H1 (cell line): ENCODE measurements around the gene AASDH. TPM values are rescaled to one million over a fixed set of nuclear protein-coding genes. Genes with fewer than 3 reads are reported as not detected.

Experiments used
- CTCF ChIA-PET: fragments of 300-600 bp; sonication (Branson Sonifier 250); formaldehyde crosslinking; loops from one replicate; lab custom pipeline; 2021; ENCODE audit not compliant: partially characterized antibody; lab: Charles Lee
- POLR2A ChIA-PET: fragments of 300-600 bp; sonication (Branson Sonifier 250); formaldehyde crosslinking; loops from one replicate; lab custom pipeline; 2021; ENCODE audit warnings: inconsistent platforms; ENCODE audit not compliant: partially characterized antibody; lab: Charles Lee
- DNase-seq, 2 experiments: peaks; one replicate each; pipeline versions ENCODE4 v3.0.0 to v3.0.0-alpha.2; 2010 to 2022; ENCODE audit warnings: low spot score in 2 of 2, low read depth in 1 of 2, mixed read lengths in 1 of 2
- FAIRE-seq: peaks from 2 replicates; lab custom pipeline; 2011; peaks lifted over from hg19 to GRCh38; lab: Jason Lieb, UNC
- H2AFZ ChIP-seq: 2 replicates; pipeline ENCODE4 v1.8.1; 2012; ENCODE audit warnings: low read length, inconsistent platforms
- H2AK5ac ChIP-seq: 2 replicates; pipeline ENCODE4 v1.6.1; 2013; ENCODE audit warnings: low read depth, low read length
- H2BK120ac ChIP-seq: replicated peaks from 2 replicates; pipeline ENCODE3; 2013; ENCODE audit warnings: low read depth, low read length, inconsistent platforms
- H2BK12ac ChIP-seq: 2 replicates; pipeline ENCODE4 v1.6.1; 2013; ENCODE audit warnings: low read depth, low read length
- H2BK15ac ChIP-seq: 2 replicates; pipeline ENCODE4 v1.6.1; 2013; ENCODE audit warnings: low read length
- H2BK20ac ChIP-seq: 2 replicates; pipeline ENCODE4 v1.6.1; 2013; ENCODE audit warnings: low read length
- H2BK5ac ChIP-seq: 2 replicates; pipeline ENCODE4 v1.6.1; 2013; ENCODE audit warnings: low read depth, low read length
- H3K14ac ChIP-seq: 2 replicates; pipeline ENCODE4 v1.6.1; 2013; ENCODE audit warnings: inconsistent platforms; ENCODE audit not compliant: insufficient read length
- H3K18ac ChIP-seq: 2 replicates; pipeline ENCODE4 v1.6.1; 2013; ENCODE audit warnings: low read length; ENCODE audit errors: extremely low read depth
- H3K23ac ChIP-seq: 2 replicates; pipeline ENCODE4 v1.6.1; 2013; ENCODE audit warnings: inconsistent platforms; ENCODE audit not compliant: insufficient read length
- H3K23me2 ChIP-seq: 2 replicates; pipeline ENCODE4 v1.6.1; 2013; ENCODE audit warnings: low read depth, low read length
- H3K27ac ChIP-seq: 2 replicates; pipeline ENCODE4 v1.6.1; 2011; ENCODE audit warnings: low read depth, low read length, inconsistent platforms
- H3K27me3 ChIP-seq, 4 experiments: replicated peaks in 1 of 4; 1 replicate in 1 of 4; 2 replicates in 3 of 4; pipeline versions ENCODE4 v1.6.1 to v1.8.1; 2011 to 2013; ENCODE audit warnings: low read length in 3 of 4, mild to moderate bottlenecking in 3 of 4, inconsistent platforms in 2 of 4, mixed read lengths in 2 of 4, moderate library complexity in 1 of 4; ENCODE audit not compliant: control insufficient read depth in 3 of 4, insufficient read depth in 3 of 4; ENCODE audit errors: extremely low read depth in 1 of 4
- H3K36me3 ChIP-seq, 4 experiments: 2 replicates each; pipeline versions ENCODE4 v1.6.1 to v1.8.1; 2011 to 2013; ENCODE audit warnings: mild to moderate bottlenecking in 4 of 4, low read length in 3 of 4, moderate library complexity in 2 of 4, control low read depth in 1 of 4, inconsistent platforms in 1 of 4; ENCODE audit not compliant: insufficient read depth in 4 of 4, control insufficient read depth in 2 of 4
- H3K4ac ChIP-seq: replicated peaks from 2 replicates; pipeline ENCODE3; 2013; ENCODE audit warnings: low read length, low read depth, mixed read lengths, inconsistent platforms; ENCODE audit not compliant: insufficient read length
- H3K4me1 ChIP-seq, 4 experiments: replicated peaks in 1 of 4; 1 replicate in 1 of 4; 2 replicates in 3 of 4; pipeline versions ENCODE4 v1.6.1 to v1.8.1; 2011 to 2013; ENCODE audit warnings: low read length in 3 of 4, inconsistent platforms in 2 of 4, mixed read lengths in 1 of 4; ENCODE audit not compliant: insufficient read depth in 4 of 4, control insufficient read depth in 3 of 4
- H3K4me2 ChIP-seq, 2 experiments: 2 replicates each; pipeline versions ENCODE4 v1.6.1 to v1.8.1; 2011 to 2013; ENCODE audit warnings: low read depth in 2 of 2, low read length in 2 of 2, control low read depth in 1 of 2, inconsistent platforms in 1 of 2, mild to moderate bottlenecking in 1 of 2; ENCODE audit not compliant: insufficient read depth in 1 of 2
- H3K4me3 ChIP-seq, 4 experiments: fragments of 200-600, 300-600 bp in 1 of 4; sonication (generic), shearing (Covaris generic), sonication (Bioruptor Twin) in 1 of 4; 2 replicates each; pipeline versions ENCODE4 v1.5.1 to v1.8.1; 2011 to 2016; ENCODE audit warnings: low read length in 4 of 4, low read depth in 3 of 4, control low read depth in 2 of 4, inconsistent platforms in 2 of 4, mild to moderate bottlenecking in 2 of 4, mixed read lengths in 1 of 4, moderate library complexity in 1 of 4; ENCODE audit not compliant: insufficient read depth in 2 of 4; ENCODE audit errors: extremely low read depth in 1 of 4
- H3K56ac ChIP-seq: replicated peaks from 2 replicates; pipeline ENCODE3; 2013; ENCODE audit warnings: low read depth, mild to moderate bottlenecking, mixed read lengths, low read length, inconsistent platforms; ENCODE audit not compliant: insufficient read length
- H3K79me1 ChIP-seq: 2 replicates; pipeline ENCODE4 v1.6.1; 2013; ENCODE audit warnings: low read depth, low read length, control low read depth
- H3K79me2 ChIP-seq, 2 experiments: 2 replicates each; pipeline versions ENCODE4 v1.6.1 to v1.8.1; 2012 to 2013; ENCODE audit warnings: low read length in 2 of 2, mild to moderate bottlenecking in 2 of 2, inconsistent platforms in 1 of 2; ENCODE audit not compliant: insufficient read depth in 2 of 2, control insufficient read depth in 1 of 2
- H3K9ac ChIP-seq, 4 experiments: replicated peaks in 1 of 4; 1 replicate in 1 of 4; 2 replicates in 3 of 4; pipeline versions ENCODE4 v1.6.1 to v1.8.1; 2011 to 2013; ENCODE audit warnings: low read depth in 3 of 4, low read length in 3 of 4, control low read depth in 2 of 4, mild to moderate bottlenecking in 2 of 4, moderate library complexity in 2 of 4, inconsistent platforms in 1 of 4; ENCODE audit errors: extremely low read depth in 1 of 4
- H3K9me3 ChIP-seq, 2 experiments: 2 replicates each; pipeline versions ENCODE4 v1.6.1 to v1.8.1; 2012 to 2013; ENCODE audit warnings: mild to moderate bottlenecking in 2 of 2, moderate library complexity in 2 of 2, control low read depth in 1 of 2, inconsistent platforms in 1 of 2, low read depth in 1 of 2, low read length in 1 of 2, mixed read lengths in 1 of 2; ENCODE audit not compliant: insufficient read depth in 2 of 2
- H4K20me1 ChIP-seq, 2 experiments: replicated peaks in 1 of 2; 2 replicates each; pipeline versions ENCODE3 to v1.8.1; 2011 to 2013; ENCODE audit warnings: inconsistent platforms in 2 of 2, low read length in 2 of 2, mild to moderate bottlenecking in 1 of 2; ENCODE audit not compliant: insufficient read depth in 2 of 2, control insufficient read depth in 1 of 2
- H4K5ac ChIP-seq: 2 replicates; pipeline ENCODE4 v1.6.1; 2013; ENCODE audit warnings: low read length, low read depth, mixed read lengths, inconsistent platforms; ENCODE audit not compliant: insufficient read length
- H4K8ac ChIP-seq: 2 replicates; pipeline ENCODE4 v1.8.0; 2013; ENCODE audit warnings: mild to moderate bottlenecking, moderate library complexity, low read length, inconsistent platforms; ENCODE audit not compliant: insufficient read depth; ENCODE audit errors: extremely low read depth
- H4K91ac ChIP-seq: replicated peaks from 2 replicates; pipeline ENCODE3; 2013; ENCODE audit warnings: low read length, mixed read lengths, inconsistent platforms; ENCODE audit not compliant: insufficient read length
- EGR1 ChIP-seq: IDR thresholded peaks from 2 replicates; pipeline ENCODE4 v1.6.1; 2011; ENCODE audit warnings: low read depth, low read length, borderline replicate concordance
- MAFK ChIP-seq: IDR thresholded peaks from 2 replicates; pipeline ENCODE4 v1.6.1; 2012; ENCODE audit warnings: low read depth, mild to moderate bottlenecking, improper control_type of control experiment, low read length
- SUZ12 ChIP-seq: fragments of 200-600 bp; sonication (generic); IDR thresholded peaks from 2 replicates; pipeline ENCODE4 v1.6.1; 2012; ENCODE audit warnings: mild to moderate bottlenecking, inconsistent platforms, low read length, moderate library complexity, mixed read lengths
- WGBS, 2 experiments: shearing (Covaris generic) in 1 of 2; methylation state at CpG; one replicate each; pipeline versions ENCODE4 v1.1.6 to v1.1.7; 2013 to 2015; ENCODE audit warnings: low lambda C conversion rate in 2 of 2, mixed read lengths in 2 of 2, inconsistent platforms in 1 of 2, low coverage in 1 of 2, missing lambda C conversion rate in 1 of 2; ENCODE audit not compliant: insufficient replicate concordance in 2 of 2, insufficient coverage in 1 of 2, insufficient read length in 1 of 2; ENCODE audit errors: extremely low coverage in 1 of 2, missing lambda C conversion rate in 1 of 2; 5-methylcytosine and 5-hydroxymethylcytosine counted together
- polyA plus RNA-seq, 7 experiments: library from polyadenylated mRNA; depleted of rRNA in 3 of 7; stranded (reverse) in 5 of 7; unstranded in 2 of 7; fragments of >200 nt in 5 of 7; fragments of 200-250 nt in 2 of 7; gene quantifications; 1 replicate in 5 of 7; 2 replicates in 1 of 7; 4 replicates in 1 of 7; pipeline versions ENCODE4 v1.2.1 to v1.2.3, GENCODE V29; 2011 to 2013; ENCODE audit warnings: missing spikeins in 2 of 7, mixed read lengths in 2 of 7
- total RNA-seq: library from RNA; stranded (reverse); fragmentation: NEBNext Ultra II Directional; extraction: Animal tissue kit (Norgen Biotek cat#: 25700); gene quantifications from 2 replicates; pipeline ENCODE4 v1.2.1, GENCODE V29; 2021

The AASDH gene
- total and polyA plus RNA-seq, 2 of the 8 experiments (the other 6 are each of a cell fraction or from before 2014, with no cell fraction given), result 8.0 to 10.9 TPM

- Histone ChIP-seq H4K5ac (no peak overlapping the region), H2BK120ac (no peak overlapping the region), H3K14ac (no peak overlapping the region), H2BK15ac (no peak overlapping the region), H2BK5ac (no peak overlapping the region), H2AFZ (no peak overlapping the region), H3K18ac (no peak overlapping the region), H3K36me3 (peaks cover 0 to 15% (median 2%) of the 10 kb centered on the region in 4 experiments; a peak in 2 of 8 replicates), H4K20me1 (no peaks in the 10 kb centered on the region), H3K23ac (no peak overlapping the region), H3K9ac (no peak overlapping the region), H4K91ac (no peak overlapping the region), H3K27me3 (no peaks in the 10 kb centered on the region), H3K79me1 (no peaks in the 10 kb centered on the region), H3K9me3 (no peaks in the 10 kb centered on the region), H3K4ac (no peak overlapping the region), H2AK5ac (no peak overlapping the region), H3K4me1 (no peaks in the 10 kb centered on the region), H3K23me2 (no peaks in the 10 kb centered on the region), H4K8ac (no peak overlapping the region), H3K79me2 (no peaks in the 10 kb centered on the region), H3K4me2 (no peak overlapping the region), H3K4me3 (no peak overlapping the region), H2BK20ac (no peak overlapping the region), H3K27ac (no peak overlapping the region), H3K56ac (no peak overlapping the region), H2BK12ac (no peak overlapping the region)
- FAIRE-seq (no peak), DNase-seq (no peak)
- ChIA-PET CTCF (no interaction called here), POLR2A (interaction anchor here (0.8 kb wide), 1 partner anchor 190 kb away, joined by 3 read pairs; no protein-coding TSS in a partner anchor)
- no peak for TF ChIP-seq SUZ12
- no peak for TF ChIP-seq MAFK
- no peak for TF ChIP-seq EGR1
- 93% methylated on average over 14 of the region's 29 CpGs; no CpG with 5 or more reads in 1 of the 2 experiments for WGBS, 2 experiments
Observed at GRCh38 chr4:56315041-56315440, 72.2 kb downstream of the AASDH start.
